Heart left ventricle (tissue), 16 donors: ENCODE results near the gene TNNT1. TPM values are rescaled to one million over a fixed set of nuclear protein-coding genes. Genes with fewer than 3 reads are reported as not detected.

Experiments
- ATAC-seq, 4 donors: fragments of 200-7000 bp; cut with Tn5 transposase; one replicate each; pipeline ENCODE4 v1.9.1; 2020 to 2022; ENCODE audit warnings: moderate library complexity in 4 of 4, mild to moderate bottlenecking in 3 of 4, moderate number of reproducible peaks in 1 of 4
- DNase-seq, 5 donors: peaks; one replicate each; pipeline ENCODE4 v3.0.0-alpha.2; 2020
- H3K27ac ChIP-seq, 12 donors: fragments of 200-600 bp; sonication (generic) in 4 of 12; one replicate each; pipeline versions ENCODE4 v1.5.0 to v1.8.0; 2016 to 2022; ENCODE audit warnings: mild to moderate bottlenecking in 2 of 12
- H3K27me3 ChIP-seq, 9 donors: fragments of 200-600 bp; sonication (generic) in 2 of 9; one replicate each; pipeline versions ENCODE4 v1.5.1 to v1.8.0; 2016 to 2022; ENCODE audit warnings: mild to moderate bottlenecking in 3 of 9
- H3K36me3 ChIP-seq, 9 donors: fragments of 200-600 bp; sonication (generic) in 2 of 9; one replicate each; pipeline versions ENCODE4 v1.5.0 to v1.8.0; 2018 to 2022; ENCODE audit warnings: mild to moderate bottlenecking in 2 of 9
- H3K4me1 ChIP-seq, 12 donors: fragments of 200-600 bp; sonication (generic) in 4 of 12; one replicate each; pipeline versions ENCODE4 v1.5.0 to v1.8.0; 2016 to 2022; ENCODE audit warnings: mild to moderate bottlenecking in 3 of 12
- H3K4me3 ChIP-seq, 12 donors: fragments of 200-600 bp; sonication (generic) in 4 of 12; one replicate each; pipeline versions ENCODE4 v1.5.0 to v1.8.0; 2017 to 2022; ENCODE audit warnings: mild to moderate bottlenecking in 9 of 12, moderate library complexity in 4 of 12
- H3K9me3 ChIP-seq, 12 donors: fragments of 200-600 bp; sonication (generic) in 4 of 12; one replicate each; pipeline versions ENCODE4 v1.5.0 to v1.8.0; 2016 to 2022; ENCODE audit warnings: mild to moderate bottlenecking in 1 of 12
- CTCF ChIP-seq, 12 donors: fragments of 200-600 bp; sonication (generic) in 4 of 12; IDR thresholded peaks; one replicate each; pipeline versions ENCODE4 v1.5.0 to v1.8.0; 2018 to 2022; ENCODE audit warnings: antibody characterized with exemption in 12 of 12, mild to moderate bottlenecking in 5 of 12
- POLR2A ChIP-seq, 2 donors: fragments of 450-650 bp; IDR thresholded peaks; one replicate each; pipeline ENCODE4 v1.6.1; 2017; ENCODE audit warnings: antibody characterized with exemption in 2 of 2, mild to moderate bottlenecking in 2 of 2, moderate library complexity in 2 of 2
- WGBS, 4 donors: extraction: QIAGEN DNeasy Blood & Tissue Kit in 2 of 4; methylation state at CpG; one replicate each; pipeline versions ENCODE4 v1.1.5 to v1.1.7; 2013 to 2018; 5-methylcytosine and 5-hydroxymethylcytosine counted together
- intact Hi-C, 10 donors: fragments of 100-400 bp; cut with DNase I; formaldehyde crosslinking; loops; one replicate each; pipeline versions ENCODE4 v1.11.1 to v1.14.2; 2022
- polyA plus RNA-seq, 2 donors: library from polyadenylated mRNA; stranded (reverse); fragments of 200-250 nt; gene quantifications; one replicate each; pipeline ENCODE4 v1.2.3, GENCODE V29; 2013
- total RNA-seq, 9 donors: library from RNA; depleted of rRNA in 2 of 9; stranded (reverse); fragments of >200 nt in 2 of 9; fragmentation: NEBNext Ultra II Directional in 3 of 9; extraction: Animal tissue kit (Norgen Biotek cat#: 25700) in 3 of 9; gene quantifications; one replicate each; pipeline versions ENCODE4 v1.1.0 to v1.2.4, GENCODE V29; 2016 to 2023
- donor health status: ischemic (EF 13 %, LVEDD 7.1; RV severe dilation, severe dysfunction).
- donor health status: healthy with polysubstance abuse.
- donor health status: DM: no; HTN: yes; CAD: no.
- donor health status: DM: no; HTN: no; CAD: no.
- donor health status: ischemic (EF 25% LVEDD 6.9; RV normal size, moderate dysfunction).
- donor health status: ischemic (EF 25% LVEDD 5.7; RV mildly dilated, moderate dysfunction).
- donor health status: healthy.
- donor health status: DM: yes; HTN: yes; CAD: no.
- donor health status: ischemic (EF 35%, LVEDD 5.7; RV mildly dilated, moderate dysfunction).
- donor health status: nonischemic (EF 11% LVEDD 7.7; RV severe dilation, severe dysfunction).
- donor health status: DM: yes; HTN: yes; CAD: no.
- donor health status: PGD.
- donor health status: ischemic (EF 29% LVEDD 5.4; RV normal size, mild dysfunction).
- donor health status: nonischemic (EF 23%, LVEDD 6.1; RV moderate dilation, normal function).

TNNT1 gene
- total and polyA plus RNA-seq, 11 donors: 18.7 to 264 (median 58.6) TPM

GRCh38 chr19:55147545-55148251 is 1.3 kb downstream of the TNNT1 start:
- intact Hi-C loops: loop anchor here in 3 of 10 donors (10.0 kb wide), 3 partner anchors 267 to 457 kb away; partner anchors contain the start of genes ZNF524 (in 1 of the 3) and ZNF865 (in 1 of the 3)
- H3K36me3 ChIP-seq: peaks cover 0 to 33% (median 9%) of the 10 kb centered on the region in 9 donors
- DNase-seq (peak in 1 of 5 donors; percentile 54), ATAC-seq (no peak)
- 18 to 35% (median 20%) methylated on average over 4 to 9 of the region's 9 CpGs for WGBS, 4 donors
- H3K9me3 ChIP-seq: peaks cover 0 to 8% (median 0%) of the 10 kb centered on the region in 12 donors
- peaks cover 2 to 57% (median 32%) of the 10 kb centered on the region in 9 donors for H3K27me3 ChIP-seq
- H3K4me1 ChIP-seq: peaks cover 0 to 46% (median 6%) of the 10 kb centered on the region in 12 donors
- TF ChIP-seq POLR2A (IDR thresholded peaks at IDR 0.05): no peak
- H3K4me3 ChIP-seq: no peak overlapping the region
- peak overlapping the region in 5 of 12 donors; percentile 25 to 85 (median 75) for H3K27ac ChIP-seq

GRCh38 chr19:55146705-55147273 is 2.2 kb downstream of the TNNT1 start:
- 2 to 4% (median 3%) methylated on average over 21 to 27 of the region's 27 CpGs for WGBS, 4 donors
- intact Hi-C loops: loop anchor here in 3 of 10 donors (10.0 kb wide), 3 partner anchors 268 to 458 kb away; partner anchors contain the start of genes ZNF524 (in 1 of the 3) and ZNF865 (in 1 of the 3)
- Histone ChIP-seq H3K4me1 (peaks cover 0 to 39% (median 4%) of the 10 kb centered on the region in 12 donors), H3K27ac (peak overlapping the region in 3 of 12 donors; percentile 30 to 41 (median 33)), H3K9me3 (peaks cover 0 to 3% (median 0%) of the 10 kb centered on the region in 12 donors), H3K36me3 (peaks cover 0 to 29% (median 4%) of the 10 kb centered on the region in 9 donors), H3K27me3 (peaks cover 4 to 66% (median 32%) of the 10 kb centered on the region in 9 donors), H3K4me3 (peak overlapping the region in 2 of 12 donors; percentile 7 to 20)
- ATAC-seq (peak in 3 of 4 donors; percentile 8 to 37 (median 10)), DNase-seq (peak in 2 of 5 donors; percentile 31 to 60)
- TF ChIP-seq POLR2A (IDR thresholded peaks at IDR 0.05) (no peak), CTCF (IDR thresholded peaks at IDR 0.05) (no peak)

DNA sequence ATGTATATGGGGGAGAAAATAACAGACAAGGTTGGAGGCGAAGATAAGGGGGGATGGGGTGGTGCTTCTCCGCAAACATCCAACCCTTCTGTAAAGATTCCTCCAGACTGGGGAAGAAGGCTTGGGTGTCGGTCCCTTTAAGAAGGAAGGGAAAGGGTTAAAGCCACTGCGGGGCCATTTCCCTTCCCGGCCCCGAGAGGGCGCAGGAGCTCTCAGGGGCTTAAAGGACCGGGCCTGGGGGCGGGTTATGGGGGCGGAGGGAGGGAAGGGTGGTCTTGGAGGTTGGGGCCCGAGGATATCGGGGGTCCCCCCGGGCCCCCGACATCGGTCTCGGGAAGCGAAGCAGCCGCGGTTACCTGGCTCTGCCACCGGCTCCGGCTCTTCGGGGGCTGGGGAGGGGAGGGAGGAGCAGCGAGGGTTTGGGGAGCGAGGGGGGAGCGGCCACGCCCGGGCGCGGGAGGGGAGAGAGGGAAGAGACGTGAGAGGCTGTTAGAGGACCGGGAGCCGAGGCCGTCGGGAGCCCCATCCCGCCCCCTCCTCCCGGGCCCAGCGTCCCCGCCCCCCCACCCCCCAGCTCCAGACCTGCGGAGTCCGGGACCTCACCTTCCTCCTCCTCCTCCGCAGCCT is 2.8 kb downstream of the TNNT1 start:
- 4 to 8% (median 6%) methylated on average over 18 to 40 of the region's 41 CpGs for WGBS, 4 donors
- peak in 2 of 5 donors; percentile 28 to 51 for DNase-seq
- intact Hi-C loops: loop anchor here in 3 of 10 donors (10.0 kb wide), 3 partner anchors 269 to 459 kb away; partner anchors contain the start of genes ZNF524 (in 1 of the 3) and ZNF865 (in 1 of the 3)
- H3K4me1 ChIP-seq: peaks cover 0 to 36% (median 2%) of the 10 kb centered on the region in 12 donors
- peaks cover 4 to 71% (median 32%) of the 10 kb centered on the region in 9 donors for H3K27me3 ChIP-seq
- ATAC-seq: peak in 1 of 4 donors; percentile 1
- H3K9me3 ChIP-seq: no peaks in the 10 kb centered on the region
- TF ChIP-seq CTCF (IDR thresholded peaks at IDR 0.05): peak in 10 of 12 donors; percentile 20 to 46 (median 34)
- no peak for TF ChIP-seq POLR2A (IDR thresholded peaks at IDR 0.05)
- peaks cover 0 to 26% (median 0%) of the 10 kb centered on the region in 9 donors for H3K36me3 ChIP-seq
- peak overlapping the region in 2 of 12 donors; percentile 7 to 20 for H3K4me3 ChIP-seq
- peak overlapping the region in 2 of 12 donors; percentile 30 to 33 for H3K27ac ChIP-seq

DNA sequence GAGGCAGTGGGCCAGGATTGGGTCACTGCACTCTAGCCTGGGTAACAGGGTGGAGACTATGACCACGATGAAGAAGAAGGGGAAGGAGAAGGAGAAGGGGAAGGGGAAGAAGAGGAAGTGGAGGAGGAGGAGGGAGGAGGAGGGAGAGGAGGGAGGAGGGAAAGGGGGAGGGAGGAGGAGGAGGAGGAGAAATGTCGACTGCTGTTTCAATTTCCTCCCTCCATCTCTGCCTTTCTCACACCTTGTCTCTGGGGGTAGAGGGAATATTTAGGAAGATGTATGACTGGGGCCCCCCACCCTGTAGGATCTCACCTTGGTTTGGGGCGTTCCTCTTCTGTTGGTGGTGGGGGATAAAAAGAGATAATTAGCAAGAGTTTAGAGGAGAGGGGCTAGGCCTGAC is 3.8 kb downstream of the TNNT1 start:
- no peak for ATAC-seq
- intact Hi-C loops: loop anchor here in 3 of 10 donors (10.0 kb wide), 3 partner anchors 270 to 460 kb away; partner anchors contain the start of genes ZNF524 (in 1 of the 3) and ZNF865 (in 1 of the 3)
- Histone ChIP-seq H3K27ac (no peak overlapping the region), H3K4me3 (peak overlapping the region in 1 of 12 donors; percentile 8), H3K4me1 (peaks cover 0 to 30% (median 3%) of the 10 kb centered on the region in 12 donors), H3K36me3 (peaks cover 0 to 26% (median 0%) of the 10 kb centered on the region in 9 donors), H3K9me3 (no peaks in the 10 kb centered on the region), H3K27me3 (peaks cover 4 to 80% (median 32%) of the 10 kb centered on the region in 9 donors)
- TF ChIP-seq CTCF (IDR thresholded peaks at IDR 0.05) (no peak), POLR2A (IDR thresholded peaks at IDR 0.05) (no peak)
- DNase-seq: no peak
- WGBS, 4 donors: 26 to 35% (median 28%) methylated on average over 3 of the region's 3 CpGs
